Cardiac muscle cell (in vitro differentiated cells and primary cell): Measurements from ENCODE around the gene OBSCN. TPM values are rescaled to one million over a fixed set of nuclear protein-coding genes. Genes with fewer than 3 reads are reported as not detected.
A peak's percentile ranks its signal among the peaks of the same experiment; 100 is the strongest.

Experiments used
- DNase-seq, 2 donors: peaks; one replicate each; pipeline versions ENCODE4 v3.0.0 to v3.0.0-alpha.2; 2010 to 2017; ENCODE audit warnings: low read depth in 1 of 2, low spot score in 1 of 2
- H3K27ac ChIP-seq: fragments of 200-600 bp; sonication (generic); 2 replicates; pipeline ENCODE4 v1.5.1; 2016
- H3K27me3 ChIP-seq: fragments of 200-600 bp; sonication (generic); 2 replicates; pipeline ENCODE4 v1.6.0; 2016; ENCODE audit warnings: control low read depth
- H3K36me3 ChIP-seq: fragments of 200-600 bp; sonication (generic); 2 replicates; pipeline ENCODE4 v1.5.1; 2016; ENCODE audit warnings: control low read depth
- H3K4me1 ChIP-seq: fragments of 200-600 bp; sonication (generic); 2 replicates; pipeline ENCODE4 v1.8.1; 2017; ENCODE audit warnings: low read depth, mild to moderate bottlenecking, mixed run types
- H3K4me3 ChIP-seq: fragments of 200-600 bp; sonication (generic); 2 replicates; pipeline ENCODE4 v1.5.1; 2016; ENCODE audit warnings: mild to moderate bottlenecking
- H3K9me3 ChIP-seq: fragments of 200-600 bp; sonication (generic); 2 replicates; pipeline ENCODE4 v1.5.1; 2017; ENCODE audit warnings: low read depth, mild to moderate bottlenecking, control low read depth
- polyA plus RNA-seq: library from polyadenylated mRNA; unstranded; fragments of >200 nt; fragmentation: Nextera tagmentation; extraction: Ambion mirVana; gene quantifications from 2 replicates; pipeline ENCODE4 v1.2.1, GENCODE V29; 2016
- total RNA-seq: library from RNA; depleted of rRNA; stranded (reverse); fragments of >200 nt; gene quantifications from 2 replicates; pipeline ENCODE4 v1.2.3, GENCODE V29; 2016
- TF ChIP-seq, protein P1 (sequence below): IDR thresholded peaks from 2 replicates; pipeline ENCODE4 v1.5.1; 2012; ENCODE audit warnings: low read depth, mild to moderate bottlenecking, low read length

OBSCN gene
- total and polyA plus RNA-seq, 2 experiments from 2014 or later = 87.1 to 390 TPM

DNA sequence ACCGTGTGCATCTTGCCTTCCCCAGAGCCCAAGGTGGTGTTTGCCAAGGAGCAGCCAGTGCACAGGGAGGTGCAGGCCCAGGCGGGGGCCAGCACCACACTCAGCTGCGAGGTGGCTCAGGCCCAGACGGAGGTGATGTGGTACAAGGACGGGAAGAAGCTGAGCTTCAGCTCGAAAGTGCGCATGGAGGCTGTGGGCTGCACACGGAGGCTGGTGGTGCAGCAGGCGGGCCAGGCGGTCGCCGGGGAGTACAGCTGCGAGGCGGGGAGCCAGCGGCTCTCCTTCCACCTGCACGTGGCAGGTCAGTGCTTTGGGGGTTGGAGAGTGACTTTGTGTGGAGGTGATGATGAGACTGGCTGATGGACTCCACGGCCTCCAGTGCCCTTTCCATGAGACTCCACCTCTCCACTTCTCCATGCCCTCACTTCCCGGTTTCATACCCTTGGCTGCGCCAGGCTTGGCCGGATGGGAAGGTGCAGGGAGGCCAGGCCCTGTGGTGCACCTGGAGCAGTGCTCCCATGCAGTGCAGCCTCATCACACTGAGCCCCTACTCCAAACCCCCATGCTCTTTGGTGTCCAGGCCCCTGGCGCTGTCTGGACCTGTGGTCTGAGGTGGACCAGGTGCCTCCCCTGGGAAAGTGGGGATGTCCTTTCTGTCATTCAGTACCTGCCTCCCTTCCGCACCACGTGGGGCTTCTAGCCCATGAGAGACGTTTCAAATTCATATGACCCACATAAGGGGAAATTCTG, 49.0 kb downstream of the OBSCN start:
- DNase-seq = no peak
- Histone ChIP-seq H3K9me3 (no peaks in the 10 kb centered on the region), H3K36me3 (peaks cover 58% of the 10 kb centered on the region), H3K27me3 (no peaks in the 10 kb centered on the region), H3K4me1 (no peaks in the 10 kb centered on the region), H3K27ac (no peak overlapping the region), H3K4me3 (no peak overlapping the region)
- TF ChIP-seq, protein P1, sequence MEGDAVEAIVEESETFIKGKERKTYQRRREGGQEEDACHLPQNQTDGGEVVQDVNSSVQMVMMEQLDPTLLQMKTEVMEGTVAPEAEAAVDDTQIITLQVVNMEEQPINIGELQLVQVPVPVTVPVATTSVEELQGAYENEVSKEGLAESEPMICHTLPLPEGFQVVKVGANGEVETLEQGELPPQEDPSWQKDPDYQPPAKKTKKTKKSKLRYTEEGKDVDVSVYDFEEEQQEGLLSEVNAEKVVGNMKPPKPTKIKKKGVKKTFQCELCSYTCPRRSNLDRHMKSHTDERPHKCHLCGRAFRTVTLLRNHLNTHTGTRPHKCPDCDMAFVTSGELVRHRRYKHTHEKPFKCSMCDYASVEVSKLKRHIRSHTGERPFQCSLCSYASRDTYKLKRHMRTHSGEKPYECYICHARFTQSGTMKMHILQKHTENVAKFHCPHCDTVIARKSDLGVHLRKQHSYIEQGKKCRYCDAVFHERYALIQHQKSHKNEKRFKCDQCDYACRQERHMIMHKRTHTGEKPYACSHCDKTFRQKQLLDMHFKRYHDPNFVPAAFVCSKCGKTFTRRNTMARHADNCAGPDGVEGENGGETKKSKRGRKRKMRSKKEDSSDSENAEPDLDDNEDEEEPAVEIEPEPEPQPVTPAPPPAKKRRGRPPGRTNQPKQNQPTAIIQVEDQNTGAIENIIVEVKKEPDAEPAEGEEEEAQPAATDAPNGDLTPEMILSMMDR = no peak

DNA sequence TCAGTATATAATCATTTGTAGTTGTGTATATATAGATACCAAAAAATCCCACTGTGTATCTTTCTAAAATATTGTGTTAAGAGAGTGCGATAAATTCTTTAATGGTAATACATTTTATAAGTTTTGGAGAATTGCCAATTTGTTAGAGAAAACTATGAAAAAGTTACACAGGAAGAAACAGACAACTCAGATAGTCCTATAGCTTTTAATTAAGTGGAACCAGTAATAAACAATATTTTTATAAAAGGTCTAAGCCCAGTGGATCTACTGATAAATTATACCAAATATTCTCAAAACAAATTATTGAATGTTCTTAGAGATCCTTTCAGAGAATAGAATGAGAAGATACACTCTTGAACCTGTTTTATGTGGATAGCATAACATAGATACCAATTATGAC, 50.6 kb downstream of the OBSCN start:
- TF ChIP-seq, protein P1 = no peak
- H3K9me3 ChIP-seq = no peaks in the 10 kb centered on the region
- H3K27ac ChIP-seq = no peak overlapping the region
- H3K4me3 ChIP-seq = no peak overlapping the region
- H3K27me3 ChIP-seq = no peaks in the 10 kb centered on the region
- H3K36me3 ChIP-seq = peaks cover 58% of the 10 kb centered on the region
- no peak for DNase-seq
- H3K4me1 ChIP-seq = no peaks in the 10 kb centered on the region

DNA sequence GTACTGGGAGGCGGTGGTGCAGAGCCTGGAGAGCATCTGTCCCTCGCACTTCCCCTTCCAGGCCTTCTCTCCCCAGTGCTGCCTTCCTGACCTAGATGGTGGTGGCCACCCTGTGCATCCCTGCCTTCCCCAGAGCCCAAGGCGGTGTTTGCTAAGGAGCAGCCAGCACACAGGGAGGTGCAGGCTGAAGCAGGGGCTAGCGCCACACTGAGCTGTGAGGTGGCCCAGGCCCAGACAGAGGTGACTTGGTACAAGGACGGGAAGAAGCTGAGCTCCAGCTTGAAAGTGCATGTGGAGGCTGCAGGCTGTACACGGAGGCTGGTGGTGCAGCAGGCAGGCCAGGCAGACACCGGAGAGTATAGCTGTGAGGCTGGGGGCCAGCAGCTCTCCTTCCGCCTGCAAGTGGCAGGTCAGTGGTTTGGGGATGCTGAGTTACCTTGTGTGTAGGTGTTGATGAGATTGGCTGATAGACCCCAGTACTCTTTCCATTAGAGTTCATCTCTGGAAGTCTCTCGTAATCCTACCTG, 51.6 kb downstream of the OBSCN start:
- TF ChIP-seq, protein P1 = no peak

DNA sequence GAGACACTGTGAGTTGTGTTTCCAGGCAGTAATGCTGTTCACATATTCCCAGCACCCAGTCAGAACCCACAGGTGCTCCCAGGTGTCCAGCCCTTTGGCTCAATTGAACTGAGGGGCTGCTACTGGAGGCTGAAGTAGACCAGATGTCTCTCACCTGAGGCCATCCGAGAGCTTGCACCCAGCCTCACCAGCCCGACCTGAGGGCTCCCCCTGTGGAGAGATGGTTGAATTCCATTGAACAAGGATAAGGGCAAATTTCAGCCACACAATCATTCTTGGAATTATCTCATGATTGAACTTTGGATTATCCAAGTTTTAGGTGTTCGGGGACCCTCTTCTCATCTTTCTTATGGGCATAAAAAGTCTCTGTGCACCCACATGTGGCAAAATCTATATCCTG, 52.1 kb downstream of the OBSCN start:
- Histone ChIP-seq H3K4me1 (no peaks in the 10 kb centered on the region), H3K27me3 (no peaks in the 10 kb centered on the region), H3K4me3 (no peak overlapping the region), H3K27ac (no peak overlapping the region), H3K36me3 (peaks cover 59% of the 10 kb centered on the region), H3K9me3 (no peaks in the 10 kb centered on the region)
- TF ChIP-seq, protein P1 = peak; percentile 25
- DNase-seq = no peak

More for the DNA sequence above, 51.6 kb downstream of the OBSCN start:
- no peaks in the 10 kb centered on the region for H3K9me3 ChIP-seq
- peaks cover 56% of the 10 kb centered on the region for H3K36me3 ChIP-seq
- no peaks in the 10 kb centered on the region for H3K4me1 ChIP-seq
- no peaks in the 10 kb centered on the region for H3K27me3 ChIP-seq
- no peak overlapping the region for H3K4me3 ChIP-seq
- no peak overlapping the region for H3K27ac ChIP-seq
- no peak for DNase-seq

DNA sequence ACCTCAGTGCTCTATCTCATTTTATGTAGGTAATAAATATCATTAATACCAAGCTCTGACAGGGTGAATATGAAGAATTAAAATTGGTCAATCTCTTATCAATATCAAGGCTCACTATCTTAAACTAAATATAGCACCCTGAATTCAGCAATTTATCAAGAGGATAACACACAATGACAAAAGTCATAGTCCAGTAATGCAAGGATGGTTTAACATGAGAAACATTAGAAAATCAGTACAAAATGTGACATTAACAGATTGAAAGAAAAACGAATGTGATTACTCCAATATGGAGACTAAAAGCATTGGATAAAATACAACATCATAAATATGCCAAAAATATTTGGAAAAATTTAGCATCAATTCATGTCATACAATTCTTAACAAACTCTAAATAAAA, 53.9 kb downstream of the OBSCN start:
- Histone ChIP-seq H3K36me3 (peaks cover 53% of the 10 kb centered on the region), H3K9me3 (no peaks in the 10 kb centered on the region), H3K4me1 (peaks cover 1% of the 10 kb centered on the region), H3K4me3 (no peak overlapping the region), H3K27me3 (no peaks in the 10 kb centered on the region), H3K27ac (no peak overlapping the region)
- TF ChIP-seq, protein P1 = no peak
- no peak for DNase-seq
